Liver (tissue), 9 donors: ENCODE measurements around the gene NEDD4. TPM values are rescaled to one million over a fixed set of nuclear protein-coding genes. Genes with fewer than 3 reads are reported as not detected.

Experiments used
- DNase-seq: peaks from one replicate; pipeline ENCODE4 v3.0.0-alpha.2; 2017; ENCODE audit warnings: low spot score
- H3K27ac ChIP-seq, 2 donors: one replicate each; pipeline ENCODE4 v1.7.0; 2013; ENCODE audit warnings: inconsistent platforms in 2 of 2, low read length in 2 of 2, control low read depth in 1 of 2, low read depth in 1 of 2, mild to moderate bottlenecking in 1 of 2
- H3K27me3 ChIP-seq, 4 donors: one replicate each; pipeline versions ENCODE4 v1.6.1 to v1.7.0; 2013; ENCODE audit warnings: low read length in 3 of 4, inconsistent platforms in 1 of 4, mild to moderate bottlenecking in 1 of 4, moderate library complexity in 1 of 4; ENCODE audit not compliant: control insufficient read depth in 4 of 4, insufficient read depth in 4 of 4
- H3K36me3 ChIP-seq, 4 donors: one replicate each; pipeline versions ENCODE4 v1.6.1 to v1.7.0; 2013; ENCODE audit warnings: low read length in 3 of 4, mild to moderate bottlenecking in 3 of 4, low read depth in 1 of 4, moderate library complexity in 1 of 4; ENCODE audit not compliant: control insufficient read depth in 4 of 4, insufficient read depth in 3 of 4
- H3K4me1 ChIP-seq, 4 donors: one replicate each; pipeline versions ENCODE4 v1.6.1 to v1.7.0; 2013; ENCODE audit warnings: low read length in 3 of 4, mild to moderate bottlenecking in 3 of 4, moderate library complexity in 1 of 4; ENCODE audit not compliant: control insufficient read depth in 4 of 4, insufficient read depth in 4 of 4
- H3K4me3 ChIP-seq, 3 donors: one replicate each; pipeline versions ENCODE4 v1.6.1 to v1.7.0; 2013; ENCODE audit warnings: low read length in 3 of 3, control low read depth in 1 of 3, low read depth in 1 of 3, mild to moderate bottlenecking in 1 of 3
- H3K9ac ChIP-seq, 2 donors: one replicate each; pipeline ENCODE4 v1.7.0; 2013; ENCODE audit warnings: low read length in 2 of 2, mild to moderate bottlenecking in 2 of 2, moderate library complexity in 2 of 2, control low read depth in 1 of 2, low read depth in 1 of 2
- H3K9me3 ChIP-seq, 4 donors: one replicate each; pipeline versions ENCODE4 v1.6.1 to v1.7.0; 2013; ENCODE audit warnings: low read length in 3 of 4; ENCODE audit not compliant: control insufficient read depth in 4 of 4
- CTCF ChIP-seq: fragments of 150-350 bp; IDR thresholded peaks from 2 replicates; pipeline ENCODE4 v1.5.1; 2017; ENCODE audit warnings: improper control_type of control experiment, low read depth, low read length; ENCODE audit not compliant: missing input control
- EGR1 ChIP-seq, 2 donors: IDR thresholded peaks; 2 replicates each; pipeline ENCODE4 v1.6.1; 2016 to 2018; ENCODE audit warnings: antibody characterized with exemption in 2 of 2, low read depth in 2 of 2
- FOXA1 ChIP-seq: IDR thresholded peaks from 2 replicates; pipeline ENCODE4 v1.6.1; 2016; ENCODE audit warnings: antibody characterized with exemption
- FOXA2 ChIP-seq: IDR thresholded peaks from 2 replicates; pipeline ENCODE4 v1.6.1; 2016; ENCODE audit warnings: antibody characterized with exemption
- HNF4A ChIP-seq, 2 donors: conservative IDR thresholded peaks; 2 replicates each; pipeline ENCODE4 v1.6.1; 2016; ENCODE audit warnings: antibody characterized with exemption in 2 of 2, mild to moderate bottlenecking in 2 of 2
- HNF4G ChIP-seq: IDR thresholded peaks from 2 replicates; pipeline ENCODE4 v1.6.1; 2016; ENCODE audit warnings: antibody characterized with exemption
- JUND ChIP-seq, 2 donors: IDR thresholded peaks; 2 replicates each; pipeline ENCODE4 v1.6.1; 2016; ENCODE audit warnings: antibody characterized with exemption in 2 of 2
- MAX ChIP-seq: IDR thresholded peaks from 2 replicates; pipeline ENCODE4 v1.6.1; 2016; ENCODE audit warnings: antibody characterized with exemption
- NR2F2 ChIP-seq: IDR thresholded peaks from 2 replicates; pipeline ENCODE4 v1.6.1; 2016; ENCODE audit warnings: antibody characterized with exemption
- RAD21 ChIP-seq, 2 donors: IDR thresholded peaks; 2 replicates each; pipeline ENCODE4 v1.6.1; 2016; ENCODE audit warnings: antibody characterized with exemption in 2 of 2, mild to moderate bottlenecking in 2 of 2
- RXRA ChIP-seq, 2 donors: IDR thresholded peaks; 2 replicates each; pipeline ENCODE4 v1.6.1; 2017 to 2018; ENCODE audit warnings: antibody characterized with exemption in 2 of 2, mild to moderate bottlenecking in 1 of 2
- SP1 ChIP-seq: IDR thresholded peaks from 2 replicates; pipeline ENCODE4 v1.6.1; 2018; ENCODE audit warnings: antibody characterized with exemption, mild to moderate bottlenecking
- TAF1 ChIP-seq: conservative IDR thresholded peaks from 2 replicates; pipeline ENCODE4 v1.6.1; 2016; ENCODE audit warnings: antibody characterized with exemption, mild to moderate bottlenecking
- ZBTB33 ChIP-seq: IDR thresholded peaks from 2 replicates; pipeline ENCODE4 v1.6.1; 2016; ENCODE audit warnings: antibody characterized with exemption
- WGBS: extraction: QIAGEN DNeasy Blood & Tissue Kit; methylation state at CpG from one replicate; pipeline ENCODE4 v1.1.7; 2013; 5-methylcytosine and 5-hydroxymethylcytosine counted together
- polyA plus RNA-seq, 2 donors: library from polyadenylated mRNA; stranded (reverse) in 1 of 2; unstranded in 1 of 2; fragments of 200-250 nt in 1 of 2; fragments of >200 nt in 1 of 2; fragmentation: Nextera tagmentation in 1 of 2; extraction: Ambion mirVana in 1 of 2; gene quantifications; one replicate each; pipeline versions ENCODE4 v1.2.1 to v1.2.3, GENCODE V29; 2013 to 2015
- total RNA-seq, 2 donors: library from RNA; depleted of rRNA; stranded (reverse); fragments of >200 nt; gene quantifications; one replicate each; pipeline ENCODE4 v1.2.3, GENCODE V29; 2014
- TF ChIP-seq, protein P1 (sequence below): IDR thresholded peaks from 2 replicates; pipeline ENCODE4 v1.6.1; 2016; ENCODE audit warnings: antibody characterized with exemption
- TF ChIP-seq, protein P2 (sequence below): IDR thresholded peaks from 2 replicates; pipeline ENCODE4 v1.6.1; 2016; ENCODE audit warnings: antibody characterized with exemption, mild to moderate bottlenecking
- donor health status: healthy.
- donor health status: healthy.
- donor health status: healthy.
- donor health status: healthy.
- donor health status: healthy.

NEDD4 gene
- total and polyA plus RNA-seq, 4 donors, result 9.1 to 17.5 (median 12.4) TPM

GRCh38 chr15:55902981-55903380 is 90.4 kb downstream of the NEDD4 start:
- no peak overlapping the region for H3K27ac ChIP-seq
- H3K27me3 ChIP-seq, result no peaks in the 10 kb centered on the region
- H3K9me3 ChIP-seq, result no peaks in the 10 kb centered on the region
- no peaks in the 10 kb centered on the region for H3K36me3 ChIP-seq
- TF ChIP-seq, protein P1, sequence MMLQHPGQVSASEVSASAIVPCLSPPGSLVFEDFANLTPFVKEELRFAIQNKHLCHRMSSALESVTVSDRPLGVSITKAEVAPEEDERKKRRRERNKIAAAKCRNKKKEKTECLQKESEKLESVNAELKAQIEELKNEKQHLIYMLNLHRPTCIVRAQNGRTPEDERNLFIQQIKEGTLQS, result no peak
- TF ChIP-seq SP1, result no peak
- TF ChIP-seq, protein P2, sequence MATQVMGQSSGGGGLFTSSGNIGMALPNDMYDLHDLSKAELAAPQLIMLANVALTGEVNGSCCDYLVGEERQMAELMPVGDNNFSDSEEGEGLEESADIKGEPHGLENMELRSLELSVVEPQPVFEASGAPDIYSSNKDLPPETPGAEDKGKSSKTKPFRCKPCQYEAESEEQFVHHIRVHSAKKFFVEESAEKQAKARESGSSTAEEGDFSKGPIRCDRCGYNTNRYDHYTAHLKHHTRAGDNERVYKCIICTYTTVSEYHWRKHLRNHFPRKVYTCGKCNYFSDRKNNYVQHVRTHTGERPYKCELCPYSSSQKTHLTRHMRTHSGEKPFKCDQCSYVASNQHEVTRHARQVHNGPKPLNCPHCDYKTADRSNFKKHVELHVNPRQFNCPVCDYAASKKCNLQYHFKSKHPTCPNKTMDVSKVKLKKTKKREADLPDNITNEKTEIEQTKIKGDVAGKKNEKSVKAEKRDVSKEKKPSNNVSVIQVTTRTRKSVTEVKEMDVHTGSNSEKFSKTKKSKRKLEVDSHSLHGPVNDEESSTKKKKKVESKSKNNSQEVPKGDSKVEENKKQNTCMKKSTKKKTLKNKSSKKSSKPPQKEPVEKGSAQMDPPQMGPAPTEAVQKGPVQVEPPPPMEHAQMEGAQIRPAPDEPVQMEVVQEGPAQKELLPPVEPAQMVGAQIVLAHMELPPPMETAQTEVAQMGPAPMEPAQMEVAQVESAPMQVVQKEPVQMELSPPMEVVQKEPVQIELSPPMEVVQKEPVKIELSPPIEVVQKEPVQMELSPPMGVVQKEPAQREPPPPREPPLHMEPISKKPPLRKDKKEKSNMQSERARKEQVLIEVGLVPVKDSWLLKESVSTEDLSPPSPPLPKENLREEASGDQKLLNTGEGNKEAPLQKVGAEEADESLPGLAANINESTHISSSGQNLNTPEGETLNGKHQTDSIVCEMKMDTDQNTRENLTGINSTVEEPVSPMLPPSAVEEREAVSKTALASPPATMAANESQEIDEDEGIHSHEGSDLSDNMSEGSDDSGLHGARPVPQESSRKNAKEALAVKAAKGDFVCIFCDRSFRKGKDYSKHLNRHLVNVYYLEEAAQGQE, result no peak
- TF ChIP-seq RAD21 (IDR thresholded peaks at IDR 0.05), result no peak
- TF ChIP-seq HNF4G, result no peak
- TF ChIP-seq HNF4A (conservative IDR thresholded peaks at IDR 0.05), result no peak
- no peak for DNase-seq
- no peak overlapping the region for H3K4me3 ChIP-seq
- WGBS, result 88% methylated on average over 4 of the region's 4 CpGs
- no peak overlapping the region for H3K9ac ChIP-seq
- no peaks in the 10 kb centered on the region for H3K4me1 ChIP-seq

DNA sequence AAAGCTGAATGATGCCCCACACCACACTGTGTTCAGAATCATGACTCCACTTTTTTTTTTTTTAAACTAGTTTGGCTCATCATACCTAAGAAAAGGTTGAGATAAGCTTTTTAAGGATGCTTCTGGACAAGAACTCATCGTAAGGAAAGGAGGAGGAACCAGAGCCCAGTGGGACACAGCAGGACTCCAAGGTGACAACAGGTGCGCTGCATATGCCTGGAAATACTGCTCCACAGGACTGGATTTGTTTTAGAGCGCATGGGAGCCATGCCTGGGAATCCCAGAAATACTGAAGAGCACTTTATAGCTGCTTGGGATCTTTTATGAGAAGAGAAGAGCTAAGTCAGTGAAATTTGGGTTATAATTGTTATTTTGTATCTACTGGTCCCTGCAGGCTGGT is 93.4 kb downstream of the NEDD4 start:
- H3K4me3 ChIP-seq, result no peak overlapping the region
- TF ChIP-seq, protein P1, result no peak
- no peak for TF ChIP-seq HNF4A (conservative IDR thresholded peaks at IDR 0.05)
- no peak for TF ChIP-seq FOXA1
- TF ChIP-seq RAD21 (IDR thresholded peaks at IDR 0.05), result no peak
- TF ChIP-seq, protein P2, result no peak
- no peak for TF ChIP-seq JUND (IDR thresholded peaks at IDR 0.05)
- no peak for TF ChIP-seq EGR1 (IDR thresholded peaks at IDR 0.05; ENCODE audit: low read depth in 2 of 2)

GRCh38 chr15:55899537-55899936 is 93.9 kb downstream of the NEDD4 start:
- DNase-seq, result no peak
- H3K4me1 ChIP-seq, result no peaks in the 10 kb centered on the region
- H3K9me3 ChIP-seq, result no peaks in the 10 kb centered on the region
- no peak overlapping the region for H3K27ac ChIP-seq
- no peak overlapping the region for H3K4me3 ChIP-seq
- H3K27me3 ChIP-seq, result no peaks in the 10 kb centered on the region
- H3K36me3 ChIP-seq, result no peaks in the 10 kb centered on the region
- TF ChIP-seq CTCF (no peak), HNF4A (conservative IDR thresholded peaks at IDR 0.05) (no peak), ZBTB33 (no peak), NR2F2 (no peak), FOXA2 (no peak), SP1 (no peak), RXRA (IDR thresholded peaks at IDR 0.05) (no peak), HNF4G (no peak), TAF1 (no peak), MAX (no peak)
- TF ChIP-seq, protein P1, result no peak
- H3K9ac ChIP-seq, result no peak overlapping the region
- WGBS, result 93% methylated on average over 1 of the region's 1 CpG

More for the DNA sequence above, 93.4 kb downstream of the NEDD4 start:
- Histone ChIP-seq H3K27ac (no peak overlapping the region), H3K4me1 (no peaks in the 10 kb centered on the region), H3K36me3 (no peaks in the 10 kb centered on the region), H3K9me3 (no peaks in the 10 kb centered on the region), H3K9ac (no peak overlapping the region), H3K27me3 (no peaks in the 10 kb centered on the region)
- 97% methylated on average over 3 of the region's 3 CpGs for WGBS
- no peak for DNase-seq
